T-helper 22 cell (primary cell): Measurements from ENCODE around the gene LARGE1.
"Not testable (repeated sequence)": the region's sequence is repeated elsewhere in the genome, so short reads cannot be mapped to it uniquely, and the experiment has no call there.

ENCODE experiments used
- DNase-seq: peaks from one replicate; pipeline ENCODE4 v3.0.0-alpha.2; 2020; ENCODE audit warnings: low read depth

The LARGE1 gene

DNA sequence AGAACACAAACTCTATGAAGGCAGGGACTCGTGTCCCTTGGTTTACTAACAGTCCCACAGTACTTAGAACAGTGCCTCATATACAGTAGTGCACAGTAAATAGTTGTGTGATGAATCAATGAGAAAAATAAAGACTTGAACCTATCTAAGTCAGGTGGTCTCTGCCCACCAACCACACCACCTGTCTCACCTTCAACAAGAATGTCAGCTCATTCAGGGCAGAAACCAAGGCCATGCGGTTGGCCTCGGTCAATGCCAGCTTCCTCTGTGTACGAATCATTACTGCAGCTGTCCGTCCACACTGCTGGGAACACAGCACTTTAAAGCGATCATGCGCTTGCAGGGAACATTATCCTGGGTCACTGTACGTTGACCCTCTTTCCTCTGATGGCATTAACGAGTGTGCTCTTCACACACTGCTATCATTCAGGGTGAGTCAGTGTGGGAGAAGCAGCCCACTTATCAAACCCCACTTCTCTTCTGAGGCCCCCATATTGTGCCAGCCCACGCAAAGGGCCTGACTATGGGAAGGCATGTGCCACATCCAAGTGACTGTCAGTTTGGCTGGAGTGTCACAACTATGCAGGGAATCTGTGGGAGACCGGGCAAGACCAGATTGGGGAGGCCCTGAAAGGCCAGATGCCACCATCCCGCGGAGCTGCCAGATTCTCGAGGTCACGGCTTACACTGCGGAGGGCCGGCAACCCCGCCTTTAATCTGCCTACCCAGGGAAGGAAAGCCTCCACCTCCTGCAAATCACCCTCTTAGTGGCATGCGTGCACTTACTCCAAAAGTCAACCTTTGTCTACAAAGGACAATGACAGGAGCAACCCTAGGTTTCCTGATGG is 36.1 kb downstream of the LARGE1 start:
- no peak for DNase-seq

- no peak for DNase-seq
These were observed 36.7 kb downstream of the LARGE1 start for GRCh38 chr22:33883561-33883960.

DNA sequence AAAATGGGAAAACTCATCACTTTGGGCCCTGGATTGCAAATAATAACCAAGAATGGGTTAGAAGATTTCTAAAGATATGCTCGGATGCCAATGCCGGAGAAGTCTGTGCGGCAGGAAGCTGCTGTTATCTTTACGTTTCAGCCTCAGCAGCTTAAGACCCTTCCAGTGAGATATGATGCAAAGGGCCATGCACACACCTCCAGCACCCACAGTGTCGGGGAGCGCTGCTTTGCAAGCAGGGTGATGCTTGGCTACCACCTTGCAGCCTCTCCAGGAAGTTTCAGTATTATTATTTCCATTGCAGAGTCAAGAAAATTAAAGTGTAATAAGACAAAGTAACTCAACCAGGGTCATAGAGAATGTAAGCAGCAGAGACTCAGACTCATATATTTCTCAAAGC is 37.3 kb downstream of the LARGE1 start:
- DNase-seq = no peak

GRCh38 chr22:33880986-33881385 is 39.3 kb downstream of the LARGE1 start:
- DNase-seq = no peak

GRCh38 chr22:33879796-33880195 is 40.5 kb downstream of the LARGE1 start:
- DNase-seq = no peak

GRCh38 chr22:33875316-33875715 is 45.0 kb downstream of the LARGE1 start:
- no peak for DNase-seq

DNA sequence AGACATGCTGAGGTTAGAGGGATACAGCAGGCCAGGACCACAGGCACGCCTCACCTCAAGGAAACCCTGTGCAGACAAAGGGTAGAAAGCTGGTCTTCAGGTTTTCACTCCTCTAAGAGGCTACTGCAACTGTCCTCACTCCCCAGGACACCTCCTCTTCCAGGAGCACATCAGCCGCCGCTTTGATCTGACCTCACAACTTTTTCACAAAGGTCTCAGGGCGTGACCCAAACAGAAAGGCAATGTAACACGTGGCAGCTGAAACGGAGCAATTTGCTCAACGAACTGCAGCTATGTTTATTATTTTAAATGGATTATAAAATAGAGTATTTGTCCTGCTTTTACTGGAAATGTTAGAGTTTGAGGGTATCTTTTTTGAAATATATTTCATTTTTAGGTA is 46.1 kb downstream of the LARGE1 start:
- no peak for DNase-seq

- DNase-seq = no peak
These were observed 46.6 kb downstream of the LARGE1 start for GRCh38 chr22:33873666-33874065.

DNA sequence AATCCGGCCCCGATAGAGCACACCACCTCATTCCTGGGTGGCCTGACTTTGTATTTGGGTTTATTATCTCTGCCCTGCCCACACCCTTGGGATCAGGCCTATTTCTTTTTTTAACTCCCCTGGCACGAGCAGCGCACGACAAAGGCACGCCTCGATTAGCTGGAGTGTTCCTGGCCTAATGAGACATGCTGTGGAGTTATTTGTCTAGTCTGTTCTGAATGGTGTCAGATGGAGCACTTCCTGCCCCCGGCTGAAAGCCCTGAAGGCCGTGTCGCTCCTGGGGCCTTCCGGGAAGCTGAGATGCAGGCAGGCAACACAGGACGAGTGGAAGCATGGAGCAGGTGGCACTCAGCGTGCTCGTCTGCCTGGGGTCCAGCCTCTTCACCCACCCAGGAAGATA is 47.1 kb downstream of the LARGE1 start:
- DNase-seq = no peak

GRCh38 chr22:33871935-33872334 is 48.3 kb downstream of the LARGE1 start:
- DNase-seq = no peak

GRCh38 chr22:33869946-33870345 is 50.3 kb downstream of the LARGE1 start:
- DNase-seq = no peak

GRCh38 chr22:33867971-33868370 is 52.3 kb downstream of the LARGE1 start:
- no peak for DNase-seq

DNA sequence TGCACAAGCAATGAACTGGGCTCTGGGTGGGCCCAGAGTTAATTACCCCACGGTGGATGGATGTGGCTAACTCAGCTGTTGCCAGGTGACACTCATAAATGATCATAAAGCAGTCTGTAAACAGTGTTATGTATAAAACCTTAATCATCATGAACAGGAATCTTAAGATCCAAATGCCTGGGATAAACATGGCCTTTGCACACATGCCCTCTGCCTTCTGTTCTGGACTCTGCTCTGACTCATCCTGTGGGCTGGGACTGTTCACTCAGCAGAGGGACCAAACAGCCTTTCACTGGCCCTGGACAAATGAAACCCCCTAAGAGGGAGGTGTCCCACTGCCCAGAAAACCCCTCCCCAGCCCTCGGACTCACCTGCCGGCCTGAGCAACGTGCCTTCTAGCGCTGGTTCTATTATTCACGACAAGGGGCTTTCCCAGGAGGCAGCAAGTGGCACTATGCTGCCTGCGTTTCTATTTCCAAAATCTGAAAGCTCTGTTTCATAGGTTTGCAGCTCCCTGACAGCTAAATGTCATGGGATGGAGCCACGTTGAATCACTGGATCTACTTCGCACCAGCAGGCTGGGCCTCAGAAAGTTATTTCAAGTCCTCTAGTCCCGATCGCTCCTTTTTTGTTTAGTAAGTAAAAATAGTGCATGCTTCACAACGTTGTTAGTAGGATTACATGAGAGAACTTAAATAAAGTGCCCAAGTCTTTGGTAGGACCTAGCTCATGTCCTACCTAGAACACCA is 53.0 kb downstream of the LARGE1 start:
- no peak for DNase-seq

DNA sequence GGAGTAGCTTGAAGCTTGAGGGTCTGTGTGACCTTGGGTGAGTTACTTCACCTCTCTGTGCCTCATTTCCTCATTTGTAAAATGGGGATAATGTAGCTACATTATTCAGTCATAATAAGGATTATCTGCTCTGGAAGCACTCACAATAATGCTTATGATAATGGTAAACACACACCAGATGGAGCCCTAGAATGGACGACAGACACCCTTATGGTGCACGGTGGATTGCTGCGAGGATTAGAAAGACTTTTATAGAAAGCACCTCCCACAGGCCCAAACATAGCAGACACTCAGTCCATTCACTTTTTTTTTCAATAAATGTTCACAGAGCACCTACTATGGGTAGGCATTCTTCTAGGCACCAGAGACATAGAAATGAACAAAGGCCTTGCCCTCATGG is 53.8 kb downstream of the LARGE1 start:
- no peak for DNase-seq

GRCh38 chr22:33865996-33866395 is 54.3 kb downstream of the LARGE1 start:
- DNase-seq = no peak

DNA sequence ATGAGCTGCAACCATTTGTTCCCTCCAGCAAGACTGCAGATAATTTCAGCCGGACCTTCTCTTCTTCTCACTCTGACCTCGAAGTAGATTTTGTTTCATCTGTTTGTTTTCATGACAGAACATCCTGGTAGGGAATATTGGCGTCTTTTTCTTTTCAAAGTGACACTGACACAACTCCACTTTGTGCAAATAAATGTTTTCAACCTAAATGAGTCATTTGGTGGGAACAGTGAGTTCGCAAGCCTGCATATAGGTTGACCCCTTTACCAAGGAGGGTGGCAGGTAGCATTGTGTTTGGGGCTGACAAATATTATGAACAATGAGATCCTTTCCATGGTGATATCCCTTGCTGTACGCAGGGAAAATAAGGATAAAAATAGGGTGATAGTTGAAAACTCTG is 55.0 kb downstream of the LARGE1 start:
- DNase-seq = no peak

DNA sequence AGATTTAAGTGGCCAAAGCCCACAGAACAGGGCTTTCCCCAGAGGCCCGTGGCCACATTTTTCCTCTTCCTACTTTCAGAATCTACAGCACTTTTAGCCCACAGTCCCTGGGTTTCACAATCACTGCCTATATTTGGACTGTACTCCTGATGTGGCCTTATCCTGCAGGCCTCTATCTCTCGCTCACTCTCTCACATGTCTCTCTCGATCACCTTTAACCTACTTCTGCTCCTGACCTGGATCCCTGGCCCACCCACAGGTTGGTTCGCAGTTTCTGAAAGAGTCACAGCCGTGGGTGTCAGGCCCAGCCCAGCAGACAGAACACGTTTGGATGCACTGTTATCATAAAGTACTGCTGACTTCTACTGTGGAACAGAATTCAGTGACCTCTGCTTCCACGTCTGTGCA is 55.5 kb downstream of the LARGE1 start:
- no peak for DNase-seq

GRCh38 chr22:33861216-33861875 is 58.9 kb downstream of the LARGE1 start:
- no peak for DNase-seq

GRCh38 chr22:33860386-33860785 is 59.9 kb downstream of the LARGE1 start:
- no peak for DNase-seq

DNA sequence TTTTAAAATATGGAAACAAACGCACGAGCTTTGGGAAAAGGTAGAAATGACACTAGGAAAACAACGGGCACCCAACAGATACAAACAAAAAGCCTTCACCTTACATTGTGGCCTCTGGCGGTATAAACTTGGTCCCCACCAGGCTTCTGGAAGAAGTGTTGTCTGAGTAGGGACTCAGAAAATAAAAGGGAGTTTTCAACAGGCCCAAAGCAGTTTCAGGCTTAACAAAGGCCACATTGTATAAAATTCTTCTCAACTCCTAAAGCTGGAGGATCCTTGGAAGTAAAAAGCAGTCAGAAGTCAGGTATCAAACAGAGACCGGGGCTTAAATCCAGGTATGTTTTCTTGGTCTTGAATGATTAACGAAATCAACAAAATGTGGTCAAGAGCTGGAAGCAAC is 61.0 kb downstream of the LARGE1 start:
- no peak for DNase-seq

GRCh38 chr22:33858653-33859052 is 61.6 kb downstream of the LARGE1 start:
- not testable (repeated sequence) for DNase-seq

GRCh38 chr22:33857767-33858166 is 62.5 kb downstream of the LARGE1 start:
- DNase-seq = not testable (repeated sequence)

GRCh38 chr22:33854724-33855123 is 65.6 kb downstream of the LARGE1 start:
- no peak for DNase-seq
